SK-N-SH (cell line): Measurements from ENCODE around the gene EDARADD. TPM values are rescaled to one million over a fixed set of nuclear protein-coding genes. Genes with fewer than 3 reads are reported as not detected.

Experiments used
- CTCF ChIA-PET: fragments of 300-600, 350-600 bp; formaldehyde crosslinking; extraction: SDS; loops from one replicate; lab custom pipeline; 2021; lab: Yijun Ruan, JAX
- POLR2A ChIA-PET: fragments of 350-600 bp; sonication (Branson Sonifier 250); formaldehyde crosslinking; extraction: SDS; loops from one replicate; lab custom pipeline; 2020; ENCODE audit warnings: antibody characterized with exemption, inconsistent platforms; lab: Yijun Ruan, JAX
- DNase-seq: peaks from one replicate; pipeline ENCODE4 v3.0.0; 2012
- H2AFZ ChIP-seq: fragments of 200-600 bp; sonication (generic); 2 replicates; pipeline ENCODE4 v1.8.1; 2016; ENCODE audit warnings: antibody characterized with exemption, mild to moderate bottlenecking, low read depth
- H3F3A ChIP-seq: fragments of 200-600 bp; sonication (generic); replicated peaks from 2 replicates; pipeline ENCODE3; 2016; ENCODE audit warnings: antibody characterized with exemption, mild to moderate bottlenecking; ENCODE audit not compliant: insufficient read depth
- H3K27ac ChIP-seq, 2 experiments: fragments of 200-500 bp in 1 of 2; fragments of 200-600 bp in 1 of 2; sonication (Bioruptor generic) in 1 of 2; sonication (generic), shearing (Covaris generic) in 1 of 2; 2 replicates each; pipeline versions ENCODE4 v1.5.1 to v1.6.1; 2014 to 2016; ENCODE audit warnings: low read depth in 2 of 2, inconsistent platforms in 1 of 2, low read length in 1 of 2, mild to moderate bottlenecking in 1 of 2, mixed read lengths in 1 of 2
- H3K27me3 ChIP-seq: fragments of 200-600 bp; sonication (generic), shearing (Covaris generic); 2 replicates; pipeline ENCODE4 v1.6.1; 2016; ENCODE audit warnings: mixed run types; ENCODE audit not compliant: insufficient read depth
- H3K36me3 ChIP-seq, 2 experiments: fragments of 200-500 bp in 1 of 2; fragments of 200-600 bp in 1 of 2; sonication (Bioruptor generic) in 1 of 2; sonication (generic) in 1 of 2; replicated peaks in 1 of 2; 2 replicates each; pipeline versions ENCODE3 to v1.5.1; 2014 to 2016; ENCODE audit warnings: low read length in 1 of 2, mild to moderate bottlenecking in 1 of 2; ENCODE audit not compliant: insufficient read depth in 2 of 2, control insufficient read depth in 1 of 2
- H3K4me1 ChIP-seq, 2 experiments: fragments of 200-500 bp in 1 of 2; fragments of 200-600 bp in 1 of 2; sonication (Bioruptor generic) in 1 of 2; sonication (generic), shearing (Covaris generic) in 1 of 2; 2 replicates each; pipeline versions ENCODE4 v1.5.1 to v1.6.1; 2014 to 2016; ENCODE audit warnings: low read depth in 1 of 2, low read length in 1 of 2, mixed run types in 1 of 2; ENCODE audit not compliant: insufficient read depth in 2 of 2, control insufficient read depth in 1 of 2
- H3K4me2 ChIP-seq: fragments of 200-600 bp; sonication (generic), shearing (Covaris generic); 2 replicates; pipeline ENCODE4 v1.6.1; 2017; ENCODE audit warnings: mixed run types
- H3K4me3 ChIP-seq, 2 experiments: fragments of 200-500 bp in 1 of 2; fragments of 200-600 bp in 1 of 2; sonication (Bioruptor generic) in 1 of 2; sonication (generic), shearing (Covaris generic) in 1 of 2; 2 replicates each; pipeline versions ENCODE4 v1.5.1 to v1.8.1; 2014 to 2016; ENCODE audit warnings: low read depth in 2 of 2, inconsistent platforms in 1 of 2, low read length in 1 of 2, mild to moderate bottlenecking in 1 of 2, mixed read lengths in 1 of 2, moderate library complexity in 1 of 2
- H3K79me2 ChIP-seq: fragments of 200-600 bp; sonication (generic); 2 replicates; pipeline ENCODE4 v1.8.1; 2017; ENCODE audit warnings: mild to moderate bottlenecking; ENCODE audit not compliant: insufficient read depth
- H3K9ac ChIP-seq: fragments of 200-600 bp; sonication (generic); 2 replicates; pipeline ENCODE4 v1.6.1; 2017; ENCODE audit warnings: mixed run types
- H3K9me2 ChIP-seq: fragments of 200-600 bp; sonication (generic); 2 replicates; pipeline ENCODE4 v1.6.1; 2017; ENCODE audit warnings: mixed run types
- H3K9me3 ChIP-seq: fragments of 200-600 bp; sonication (generic); 2 replicates; pipeline ENCODE4 v1.6.1; 2017; ENCODE audit warnings: mixed run types, mild to moderate bottlenecking, moderate library complexity
- H4K20me1 ChIP-seq: fragments of 200-600 bp; sonication (generic); 2 replicates; pipeline ENCODE4 v1.6.1; 2017; ENCODE audit warnings: mild to moderate bottlenecking, mixed run types; ENCODE audit not compliant: insufficient read depth
- EP300 ChIP-seq, 2 experiments: IDR thresholded peaks; 2 replicates each; pipeline versions ENCODE4 v1.4.0 to v1.6.1; 2012; ENCODE audit warnings: borderline replicate concordance in 1 of 2, low read depth in 1 of 2, low read length in 1 of 2
- FOXM1 ChIP-seq: IDR thresholded peaks from 2 replicates; pipeline ENCODE4 v1.4.0; 2012; ENCODE audit warnings: low read depth, mild to moderate bottlenecking
- GABPA ChIP-seq: IDR thresholded peaks from 2 replicates; pipeline ENCODE4 v1.4.0; 2012; ENCODE audit warnings: low read depth, mild to moderate bottlenecking
- GATA2 ChIP-seq: sonication (generic); formaldehyde crosslinking; IDR thresholded peaks from 2 replicates; pipeline ENCODE4 v1.5.0; 2020; ENCODE audit warnings: mild to moderate bottlenecking, missing genetic modification reagents
- JUND ChIP-seq: IDR thresholded peaks from 2 replicates; pipeline ENCODE4 v1.4.0; 2012
- MEF2A ChIP-seq: IDR thresholded peaks from 2 replicates; pipeline ENCODE4 v1.4.0; 2012; ENCODE audit warnings: low read depth, borderline replicate concordance
- NRF1 ChIP-seq: IDR thresholded peaks from 2 replicates; pipeline ENCODE4 v1.6.1; 2012; ENCODE audit warnings: low read depth, mild to moderate bottlenecking, low read length
- PBX3 ChIP-seq: IDR thresholded peaks from 2 replicates; pipeline ENCODE4; 2012
- RCOR1 ChIP-seq: fragments of 150-350 bp; IDR thresholded peaks from 2 replicates; pipeline ENCODE4 v1.6.1; 2017; ENCODE audit warnings: antibody characterized with exemption, low read length
- RXRA ChIP-seq: IDR thresholded peaks from 2 replicates; pipeline ENCODE4 v1.4.0; 2012; ENCODE audit warnings: low read depth, mild to moderate bottlenecking, borderline replicate concordance
- TAF1 ChIP-seq: IDR thresholded peaks from 2 replicates; pipeline ENCODE4 v1.6.1; 2012; ENCODE audit warnings: low read depth, mild to moderate bottlenecking, low read length, moderate library complexity, borderline replicate concordance
- TEAD4 ChIP-seq: IDR thresholded peaks from 2 replicates; pipeline ENCODE4 v1.4.0; 2012; ENCODE audit warnings: mild to moderate bottlenecking, borderline replicate concordance; ENCODE audit not compliant: insufficient read depth
- USF1 ChIP-seq: IDR thresholded peaks from 2 replicates; pipeline ENCODE4 v1.4.0; 2012; ENCODE audit warnings: low read depth, borderline replicate concordance
- YY1 ChIP-seq: IDR thresholded peaks from 2 replicates; pipeline ENCODE4 v1.4.0; 2012; ENCODE audit warnings: low read depth, mild to moderate bottlenecking
- WGBS: methylation state at CpG from one replicate; pipeline ENCODE4 v1.1.6; 2017; ENCODE audit warnings: low lambda C conversion rate; 5-methylcytosine and 5-hydroxymethylcytosine counted together
- polyA plus RNA-seq, 3 experiments: library from polyadenylated mRNA; depleted of rRNA; stranded (reverse); fragments of >200 nt; gene quantifications; 2 replicates each; pipeline ENCODE4 v1.2.3, GENCODE V29; 2012
- TF ChIP-seq, protein P1 (sequence below): fragments of 150-350 bp; IDR thresholded peaks from 2 replicates; pipeline ENCODE4 v1.6.1; 2017; ENCODE audit warnings: antibody characterized with exemption, low read length, low read depth, borderline replicate concordance
- TF ChIP-seq, protein P2 (sequence below): IDR thresholded peaks from 2 replicates; pipeline ENCODE4 v1.4.0; 2012; ENCODE audit warnings: low read depth, borderline replicate concordance
- TF ChIP-seq, protein P3 (sequence below): fragments of 150-350 bp; IDR thresholded peaks from 2 replicates; pipeline ENCODE4 v1.6.1; 2016; ENCODE audit warnings: mild to moderate bottlenecking, low read depth, low read length

EDARADD gene
- polyA plus RNA-seq, 1 of the 3 experiments (the other 2 are of a cell fraction) = not detected

- POLR2A ChIA-PET = no interaction called here
Measured at GRCh38 chr1:236492378-236492777, 98.3 kb downstream of the EDARADD start.

More at GRCh38 chr1:236492378-236492777, 98.3 kb downstream of the EDARADD start:
- H3F3A ChIP-seq = no peaks in the 10 kb centered on the region
- TF ChIP-seq GABPA = no peak
- TF ChIP-seq PBX3 = no peak
- no peak for TF ChIP-seq USF1
- TF ChIP-seq FOXM1 = no peak
- TF ChIP-seq MEF2A = no peak
- TF ChIP-seq EP300 (IDR thresholded peaks at IDR 0.05; ENCODE audit: borderline replicate concordance in 1 of 2, low read depth in 1 of 2, low read length in 1 of 2) = no peak
- TF ChIP-seq GATA2 = no peak
- TF ChIP-seq JUND = no peak
- TF ChIP-seq, protein P1, sequence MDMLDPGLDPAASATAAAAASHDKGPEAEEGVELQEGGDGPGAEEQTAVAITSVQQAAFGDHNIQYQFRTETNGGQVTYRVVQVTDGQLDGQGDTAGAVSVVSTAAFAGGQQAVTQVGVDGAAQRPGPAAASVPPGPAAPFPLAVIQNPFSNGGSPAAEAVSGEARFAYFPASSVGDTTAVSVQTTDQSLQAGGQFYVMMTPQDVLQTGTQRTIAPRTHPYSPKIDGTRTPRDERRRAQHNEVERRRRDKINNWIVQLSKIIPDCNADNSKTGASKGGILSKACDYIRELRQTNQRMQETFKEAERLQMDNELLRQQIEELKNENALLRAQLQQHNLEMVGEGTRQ = no peak
- TF ChIP-seq RCOR1 = no peak
- TF ChIP-seq, protein P2, sequence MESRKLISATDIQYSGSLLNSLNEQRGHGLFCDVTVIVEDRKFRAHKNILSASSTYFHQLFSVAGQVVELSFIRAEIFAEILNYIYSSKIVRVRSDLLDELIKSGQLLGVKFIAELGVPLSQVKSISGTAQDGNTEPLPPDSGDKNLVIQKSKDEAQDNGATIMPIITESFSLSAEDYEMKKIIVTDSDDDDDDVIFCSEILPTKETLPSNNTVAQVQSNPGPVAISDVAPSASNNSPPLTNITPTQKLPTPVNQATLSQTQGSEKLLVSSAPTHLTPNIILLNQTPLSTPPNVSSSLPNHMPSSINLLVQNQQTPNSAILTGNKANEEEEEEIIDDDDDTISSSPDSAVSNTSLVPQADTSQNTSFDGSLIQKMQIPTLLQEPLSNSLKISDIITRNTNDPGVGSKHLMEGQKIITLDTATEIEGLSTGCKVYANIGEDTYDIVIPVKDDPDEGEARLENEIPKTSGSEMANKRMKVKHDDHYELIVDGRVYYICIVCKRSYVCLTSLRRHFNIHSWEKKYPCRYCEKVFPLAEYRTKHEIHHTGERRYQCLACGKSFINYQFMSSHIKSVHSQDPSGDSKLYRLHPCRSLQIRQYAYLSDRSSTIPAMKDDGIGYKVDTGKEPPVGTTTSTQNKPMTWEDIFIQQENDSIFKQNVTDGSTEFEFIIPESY = no peak
- no peak for TF ChIP-seq TAF1
- TF ChIP-seq, protein P3, sequence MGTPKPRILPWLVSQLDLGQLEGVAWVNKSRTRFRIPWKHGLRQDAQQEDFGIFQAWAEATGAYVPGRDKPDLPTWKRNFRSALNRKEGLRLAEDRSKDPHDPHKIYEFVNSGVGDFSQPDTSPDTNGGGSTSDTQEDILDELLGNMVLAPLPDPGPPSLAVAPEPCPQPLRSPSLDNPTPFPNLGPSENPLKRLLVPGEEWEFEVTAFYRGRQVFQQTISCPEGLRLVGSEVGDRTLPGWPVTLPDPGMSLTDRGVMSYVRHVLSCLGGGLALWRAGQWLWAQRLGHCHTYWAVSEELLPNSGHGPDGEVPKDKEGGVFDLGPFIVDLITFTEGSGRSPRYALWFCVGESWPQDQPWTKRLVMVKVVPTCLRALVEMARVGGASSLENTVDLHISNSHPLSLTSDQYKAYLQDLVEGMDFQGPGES = no peak
- TF ChIP-seq TEAD4 = no peak
- no peak for TF ChIP-seq NRF1
- no peak for TF ChIP-seq RXRA
- no peak for TF ChIP-seq YY1
- H3K27ac ChIP-seq = no peak overlapping the region
- H3K4me2 ChIP-seq = no peak overlapping the region
- no peak overlapping the region for H3K9ac ChIP-seq
- H3K9me3 ChIP-seq = no peaks in the 10 kb centered on the region
- CTCF ChIA-PET = interaction anchor here (0.6 to 3.8 kb wide), 4 partner anchors 9 to 385 kb away, joined by 3 to 34 read pairs (median 4); no protein-coding TSS in a partner anchor
- no peak overlapping the region for H3K4me3 ChIP-seq
- no peaks in the 10 kb centered on the region for H3K4me1 ChIP-seq
- H4K20me1 ChIP-seq = no peaks in the 10 kb centered on the region
- DNase-seq = no peak
- H3K27me3 ChIP-seq = no peaks in the 10 kb centered on the region
- H3K79me2 ChIP-seq = no peaks in the 10 kb centered on the region
- H3K36me3 ChIP-seq = no peaks in the 10 kb centered on the region
- 96% methylated on average over 2 of the region's 2 CpGs for WGBS
- H3K9me2 ChIP-seq = no peaks in the 10 kb centered on the region
- H2AFZ ChIP-seq = no peak overlapping the region
